Endodermal cell (in vitro differentiated cells): ENCODE data around the gene EXO5. TPM values are rescaled to one million over a fixed set of nuclear protein-coding genes. Genes with fewer than 3 reads are reported as not detected.

Experiments used
- DNase-seq: peaks from one replicate; pipeline ENCODE4 v3.0.0-alpha.2; 2017
- H3K27ac ChIP-seq: 2 replicates; pipeline ENCODE4 v1.5.1; 2013; ENCODE audit warnings: mild to moderate bottlenecking, low read depth, low read length, moderate library complexity
- H3K27me3 ChIP-seq: 2 replicates; pipeline ENCODE4 v1.6.1; 2013; ENCODE audit warnings: mild to moderate bottlenecking, low read length, moderate library complexity; ENCODE audit not compliant: insufficient read depth, control insufficient read depth, poor library complexity, severe bottlenecking
- H3K36me3 ChIP-seq: 2 replicates; pipeline ENCODE4 v1.7.0; 2013; ENCODE audit warnings: mild to moderate bottlenecking, low read length, moderate library complexity; ENCODE audit not compliant: control insufficient read depth, insufficient read depth
- H3K4me1 ChIP-seq: one replicate; pipeline ENCODE4 v1.7.0; 2013; ENCODE audit warnings: low read length; ENCODE audit not compliant: control insufficient read depth, insufficient read depth
- H3K4me3 ChIP-seq: 2 replicates; pipeline ENCODE4 v1.5.1; 2013; ENCODE audit warnings: mild to moderate bottlenecking, low read length, moderate library complexity
- H3K9ac ChIP-seq: 2 replicates; pipeline ENCODE4 v1.6.1; 2013; ENCODE audit warnings: mild to moderate bottlenecking, low read length, moderate library complexity; ENCODE audit not compliant: poor library complexity, severe bottlenecking; ENCODE audit errors: extremely low read depth
- H3K9me3 ChIP-seq: 2 replicates; pipeline ENCODE4 v1.6.1; 2013; ENCODE audit warnings: mild to moderate bottlenecking, low read length, moderate library complexity; ENCODE audit not compliant: control insufficient read depth
- H3K27ac Mint-ChIP-seq: 2 replicates; pipeline ENCODE4 v1.8.0; 2020; ENCODE audit warnings: mixed read lengths
- H3K27me3 Mint-ChIP-seq: 2 replicates; pipeline ENCODE4 v1.8.0; 2021; ENCODE audit warnings: mild to moderate bottlenecking, mixed read lengths; ENCODE audit not compliant: insufficient read depth
- H3K36me3 Mint-ChIP-seq: 2 replicates; pipeline ENCODE4 v1.8.0; 2020; ENCODE audit warnings: low read depth, mixed read lengths
- H3K4me1 Mint-ChIP-seq: 2 replicates; pipeline ENCODE4 v1.8.0; 2020; ENCODE audit warnings: mixed read lengths
- H3K4me3 Mint-ChIP-seq: 2 replicates; pipeline ENCODE4 v1.8.0; 2020; ENCODE audit warnings: mild to moderate bottlenecking, moderate library complexity, mixed read lengths
- H3K9me3 Mint-ChIP-seq: 2 replicates; pipeline ENCODE4 v1.8.0; 2020; ENCODE audit warnings: mild to moderate bottlenecking, mixed read lengths
- WGBS, 2 experiments: methylation state at CpG; one replicate each; pipeline versions ENCODE4 v1.1.5 to v1.1.7; 2013; ENCODE audit warnings: missing lambda C conversion rate in 2 of 2, mixed read lengths in 1 of 2; ENCODE audit not compliant: insufficient coverage in 1 of 2, insufficient read length in 1 of 2; 5-methylcytosine and 5-hydroxymethylcytosine counted together
- total RNA-seq, 2 donors: library from RNA; stranded (reverse); fragmentation: NEBNext Ultra II Directional in 1 of 2; extraction: Animal tissue kit (Norgen Biotek cat#: 25700) in 1 of 2; gene quantifications; 2 replicates in 1 of 2; 3 replicates in 1 of 2; pipeline ENCODE4 v1.2.1, GENCODE V29; 2021
- TF ChIP-seq, protein P1 (sequence below): fragments of 200-600 bp; sonication (generic); conservative IDR thresholded peaks from 2 replicates; pipeline ENCODE4 v1.5.0; 2021; ENCODE audit warnings: antibody characterized with exemption, mild to moderate bottlenecking

EXO5 gene
- total RNA-seq, 2 donors from 2014 or later = 8.6 to 13.3 TPM

DNA sequence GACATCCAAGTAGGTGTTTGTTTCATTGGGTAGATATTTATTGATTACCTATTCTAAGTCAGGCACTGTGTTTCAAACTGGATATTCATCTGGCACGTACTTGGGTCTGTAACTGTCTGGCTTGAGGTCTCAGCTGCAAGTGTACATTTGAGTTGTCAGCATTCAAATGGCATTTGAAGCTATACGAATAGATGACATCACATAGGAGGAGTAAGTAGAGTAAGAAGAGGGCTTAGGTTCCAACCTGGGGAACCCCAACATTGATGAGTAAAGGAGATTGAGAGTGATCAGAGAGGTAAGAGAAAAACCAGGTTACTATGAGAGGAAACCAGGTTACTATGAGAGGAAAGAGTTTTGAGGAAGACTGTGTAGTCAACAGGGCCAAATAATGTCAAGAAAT lies 53.6 kb downstream of the EXO5 start:
- no peak overlapping the region for H3K9ac ChIP-seq
- H3K27me3 ChIP-seq = no peaks in the 10 kb centered on the region
- WGBS, 2 experiments = 88 to 97% methylated on average over 2 of the region's 2 CpGs
- Mint-ChIP-seq H3K4me1 (no peaks in the 10 kb centered on the region), H3K9me3 (peaks cover 17% of the 10 kb centered on the region), H3K27ac (no peak overlapping the region), H3K36me3 (no peaks in the 10 kb centered on the region), H3K4me3 (no peak overlapping the region), H3K27me3 (no peaks in the 10 kb centered on the region)
- no peak overlapping the region for H3K4me3 ChIP-seq
- TF ChIP-seq, protein P1, sequence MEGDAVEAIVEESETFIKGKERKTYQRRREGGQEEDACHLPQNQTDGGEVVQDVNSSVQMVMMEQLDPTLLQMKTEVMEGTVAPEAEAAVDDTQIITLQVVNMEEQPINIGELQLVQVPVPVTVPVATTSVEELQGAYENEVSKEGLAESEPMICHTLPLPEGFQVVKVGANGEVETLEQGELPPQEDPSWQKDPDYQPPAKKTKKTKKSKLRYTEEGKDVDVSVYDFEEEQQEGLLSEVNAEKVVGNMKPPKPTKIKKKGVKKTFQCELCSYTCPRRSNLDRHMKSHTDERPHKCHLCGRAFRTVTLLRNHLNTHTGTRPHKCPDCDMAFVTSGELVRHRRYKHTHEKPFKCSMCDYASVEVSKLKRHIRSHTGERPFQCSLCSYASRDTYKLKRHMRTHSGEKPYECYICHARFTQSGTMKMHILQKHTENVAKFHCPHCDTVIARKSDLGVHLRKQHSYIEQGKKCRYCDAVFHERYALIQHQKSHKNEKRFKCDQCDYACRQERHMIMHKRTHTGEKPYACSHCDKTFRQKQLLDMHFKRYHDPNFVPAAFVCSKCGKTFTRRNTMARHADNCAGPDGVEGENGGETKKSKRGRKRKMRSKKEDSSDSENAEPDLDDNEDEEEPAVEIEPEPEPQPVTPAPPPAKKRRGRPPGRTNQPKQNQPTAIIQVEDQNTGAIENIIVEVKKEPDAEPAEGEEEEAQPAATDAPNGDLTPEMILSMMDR = no peak
- H3K27ac ChIP-seq = no peak overlapping the region
- H3K4me1 ChIP-seq = no peaks in the 10 kb centered on the region
- H3K36me3 ChIP-seq = no peaks in the 10 kb centered on the region
- no peaks in the 10 kb centered on the region for H3K9me3 ChIP-seq
- no peak for DNase-seq

GRCh38 chr1:40563266-40563665 lies 54.7 kb downstream of the EXO5 start:
- Histone ChIP-seq H3K4me1 (no peaks in the 10 kb centered on the region), H3K36me3 (no peaks in the 10 kb centered on the region), H3K27me3 (no peaks in the 10 kb centered on the region), H3K9me3 (no peaks in the 10 kb centered on the region), H3K4me3 (no peak overlapping the region), H3K9ac (no peak overlapping the region), H3K27ac (no peak overlapping the region)
- TF ChIP-seq, protein P1 = no peak
- WGBS, 2 experiments = 65 to 95% methylated on average over 2 to 4 of the region's 4 CpGs
- Mint-ChIP-seq H3K27me3 (no peaks in the 10 kb centered on the region), H3K27ac (no peak overlapping the region), H3K36me3 (no peaks in the 10 kb centered on the region), H3K9me3 (peaks cover 10% of the 10 kb centered on the region), H3K4me1 (no peaks in the 10 kb centered on the region), H3K4me3 (no peak overlapping the region)
- DNase-seq = no peak

GRCh38 chr1:40564506-40564905 lies 55.9 kb downstream of the EXO5 start:
- H3K4me1 Mint-ChIP-seq = no peaks in the 10 kb centered on the region
- DNase-seq = no peak
- no peak overlapping the region for H3K9ac ChIP-seq
- H3K9me3 Mint-ChIP-seq = peaks cover 5% of the 10 kb centered on the region
- H3K36me3 Mint-ChIP-seq = no peaks in the 10 kb centered on the region
- no peak overlapping the region for H3K4me3 ChIP-seq
- no peak overlapping the region for H3K27ac Mint-ChIP-seq
- no peaks in the 10 kb centered on the region for H3K36me3 ChIP-seq
- H3K4me1 ChIP-seq = no peaks in the 10 kb centered on the region
- no peaks in the 10 kb centered on the region for H3K9me3 ChIP-seq
- no peak overlapping the region for H3K4me3 Mint-ChIP-seq
- H3K27ac ChIP-seq = no peak overlapping the region
- no peaks in the 10 kb centered on the region for H3K27me3 ChIP-seq
- no peaks in the 10 kb centered on the region for H3K27me3 Mint-ChIP-seq
- WGBS, 2 experiments = 58 to 74% methylated on average over 2 to 3 of the region's 3 CpGs
- TF ChIP-seq, protein P1 = no peak
